ENCODE measurements around the gene DHRS11. TPM values are rescaled to one million over a fixed set of nuclear protein-coding genes. Genes with fewer than 3 reads are reported as not detected.

The DHRS11 gene
- total RNA-seq, 5 donors from 2014 or later (not counting 1 experiment from before 2014, with no cell fraction given) = 2.6 to 9.7 (median 6.3) TPM

DNA sequence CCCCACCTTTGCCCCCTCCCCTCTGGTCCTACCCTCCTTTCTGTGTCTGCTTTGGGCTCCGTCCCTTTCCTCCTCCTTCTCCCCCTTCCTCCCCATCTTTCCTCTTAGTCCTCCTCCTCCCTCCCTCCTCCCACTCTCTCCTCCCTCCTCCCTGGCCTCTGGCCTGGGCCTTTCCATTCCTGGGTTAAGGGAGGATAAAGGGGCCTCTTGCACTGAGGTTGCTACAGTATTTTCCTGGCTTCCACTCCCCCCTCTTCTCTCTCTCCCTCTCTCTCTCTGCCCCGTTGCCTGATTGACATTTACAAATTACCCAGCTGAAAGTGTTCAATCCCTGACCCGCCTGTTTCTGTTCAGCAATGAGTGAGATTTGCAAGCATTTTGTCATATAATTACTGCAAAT, 53.7 kb downstream of the DHRS11 start:
- H3K27me3 Mint-ChIP-seq = peaks cover 61 to 79% of the 10 kb centered on the region in 2 donors
- WGBS (ENCODE audit: insufficient coverage) = 83% methylated on average over 1 of the region's 3 CpGs
- H3K36me3 ChIP-seq (ENCODE audit: control insufficient read depth in 2 of 2, extremely low read depth in 1 of 2, insufficient read depth in 1 of 2, low read length in 1 of 2) = no peaks in the 10 kb centered on the region
- H3K4me3 Mint-ChIP-seq = no peak overlapping the region
- peaks cover 11 to 17% (median 16%) of the 10 kb centered on the region in 3 donors for H3K4me1 Mint-ChIP-seq
- CTCF ChIA-PET = no interaction called here
- DNase-seq (no peak), ATAC-seq (replicated peaks in 1 of 4) (no peak)
- H3K27me3 ChIP-seq (replicated peaks in 1 of 2; ENCODE audit: control insufficient read depth in 2 of 2, extremely low read depth in 1 of 2, insufficient read depth in 2 of 2, low read length in 1 of 2) = peaks cover 15 to 82% of the 10 kb centered on the region in 2 experiments
- H3K36me3 Mint-ChIP-seq = peaks cover 5% of the 10 kb centered on the region
- no peaks in the 10 kb centered on the region for H3K9me3 ChIP-seq
- no peaks in the 10 kb centered on the region for H3K9me3 Mint-ChIP-seq
- peaks cover 0 to 18% of the 10 kb centered on the region in 2 experiments for H3K4me1 ChIP-seq (ENCODE audit: control insufficient read depth in 1 of 2, extremely low read depth in 1 of 2, insufficient read depth in 2 of 2, low read length in 2 of 2)
- no peak overlapping the region for H3K4me3 ChIP-seq (ENCODE audit: control insufficient read depth in 1 of 2, extremely low read depth in 1 of 2, low read length in 1 of 2)
- no peak overlapping the region for H3K27ac ChIP-seq (ENCODE audit: low read length)
- H3K27ac Mint-ChIP-seq = no peak overlapping the region
- POLR2A ChIA-PET = no interaction called here

DNA sequence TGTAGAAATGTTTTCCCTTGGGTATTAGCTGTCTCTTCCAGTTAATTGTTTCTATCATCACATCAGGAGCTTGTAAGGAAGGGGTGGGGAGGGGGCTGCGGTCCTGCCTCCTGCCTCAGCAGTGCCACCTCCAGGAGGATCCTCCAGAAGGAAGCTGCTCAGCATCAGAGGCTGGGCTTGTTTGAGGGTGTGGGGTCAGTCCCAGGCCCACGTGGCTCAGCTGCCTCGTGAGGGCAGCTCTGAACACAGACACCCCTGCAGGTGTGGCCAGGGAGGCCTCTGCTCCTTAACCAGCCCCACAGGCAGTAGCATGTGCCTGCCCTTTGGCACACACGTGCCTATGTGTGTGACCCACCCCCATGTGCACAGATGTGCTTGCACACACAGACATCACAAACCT, 56.0 kb downstream of the DHRS11 start:
- no peak overlapping the region for H3K4me3 ChIP-seq (ENCODE audit: control insufficient read depth in 1 of 2, extremely low read depth in 1 of 2, low read length in 1 of 2)
- peaks cover 0 to 2% of the 10 kb centered on the region in 2 experiments for H3K4me1 ChIP-seq (ENCODE audit: control insufficient read depth in 1 of 2, extremely low read depth in 1 of 2, insufficient read depth in 2 of 2, low read length in 2 of 2)
- H3K27me3 ChIP-seq (replicated peaks in 1 of 2; ENCODE audit: control insufficient read depth in 2 of 2, extremely low read depth in 1 of 2, insufficient read depth in 2 of 2, low read length in 1 of 2) = peaks cover 14 to 67% of the 10 kb centered on the region in 2 experiments
- no peaks in the 10 kb centered on the region for H3K36me3 ChIP-seq (ENCODE audit: control insufficient read depth in 2 of 2, extremely low read depth in 1 of 2, insufficient read depth in 1 of 2, low read length in 1 of 2)
- ATAC-seq (replicated peaks in 1 of 4) (no peak), DNase-seq (no peak)
- Mint-ChIP-seq H3K4me3 (no peak overlapping the region), H3K27ac (no peak overlapping the region), H3K9me3 (no peaks in the 10 kb centered on the region), H3K27me3 (peaks cover 54 to 73% of the 10 kb centered on the region in 2 donors), H3K4me1 (peaks cover 3 to 8% (median 7%) of the 10 kb centered on the region in 3 donors), H3K36me3 (peaks cover 5% of the 10 kb centered on the region)
- no peak overlapping the region for H3K27ac ChIP-seq (ENCODE audit: low read length)
- 39% methylated on average over 2 of the region's 4 CpGs for WGBS (ENCODE audit: insufficient coverage)
- ChIA-PET CTCF (interaction anchor here in 1 of 2 donors (0.6 kb wide), 1 partner anchor 12 kb away, joined by 3 read pairs; no protein-coding TSS in a partner anchor), POLR2A (no interaction called here)
- no peaks in the 10 kb centered on the region for H3K9me3 ChIP-seq

DNA sequence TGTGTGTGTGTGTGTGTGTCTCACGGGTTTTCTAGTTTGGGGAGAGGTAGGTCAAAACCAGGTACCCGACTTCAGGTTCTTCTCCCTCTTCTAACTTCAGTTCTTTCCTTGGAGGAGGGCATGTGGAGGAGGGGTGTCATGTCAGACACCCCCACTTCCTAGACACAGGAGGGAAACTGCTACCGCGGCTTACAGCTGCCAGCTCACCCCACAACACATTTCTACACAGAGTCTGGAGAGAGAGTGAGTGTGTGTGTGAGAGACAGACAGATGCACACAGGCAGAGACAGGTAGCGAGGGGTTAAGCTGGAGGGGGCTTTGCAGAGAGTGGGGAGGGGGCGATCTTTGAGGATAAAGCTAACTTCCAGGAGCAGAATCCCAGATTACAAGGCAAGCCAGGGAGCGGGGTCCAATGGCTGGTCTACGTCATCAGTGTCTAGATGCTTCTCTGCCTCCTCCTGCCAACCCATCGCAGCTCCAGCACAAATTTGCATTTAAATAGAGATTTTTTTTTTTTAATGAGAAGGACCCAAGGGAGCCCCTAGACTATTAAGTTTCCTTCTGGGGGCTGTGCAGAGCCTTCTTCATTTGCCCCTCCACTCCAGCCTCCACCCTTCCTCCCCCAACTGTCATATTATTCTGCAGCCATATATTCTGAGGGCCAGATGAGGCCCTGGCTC, 58.6 kb downstream of the DHRS11 start:
- WGBS (ENCODE audit: insufficient coverage) = 36% methylated on average over 2 of the region's 9 CpGs
- peaks cover 5 to 56% of the 10 kb centered on the region in 2 experiments for H3K27me3 ChIP-seq (replicated peaks in 1 of 2; ENCODE audit: control insufficient read depth in 2 of 2, extremely low read depth in 1 of 2, insufficient read depth in 2 of 2, low read length in 1 of 2)
- no peak overlapping the region for H3K27ac ChIP-seq (ENCODE audit: low read length)
- H3K27me3 Mint-ChIP-seq = peaks cover 49 to 65% of the 10 kb centered on the region in 2 donors
- no peaks in the 10 kb centered on the region for H3K9me3 Mint-ChIP-seq
- H3K4me3 Mint-ChIP-seq = no peak overlapping the region
- CTCF ChIA-PET = no interaction called here
- no peaks in the 10 kb centered on the region for H3K4me1 Mint-ChIP-seq
- no peaks in the 10 kb centered on the region for H3K36me3 ChIP-seq (ENCODE audit: control insufficient read depth in 2 of 2, extremely low read depth in 1 of 2, insufficient read depth in 1 of 2, low read length in 1 of 2)
- POLR2A ChIA-PET = no interaction called here
- ATAC-seq (replicated peaks in 1 of 4) = no peak
- no peak overlapping the region for H3K4me3 ChIP-seq (ENCODE audit: control insufficient read depth in 1 of 2, extremely low read depth in 1 of 2, low read length in 1 of 2)
- H3K9me3 ChIP-seq = no peaks in the 10 kb centered on the region
- peaks cover 5% of the 10 kb centered on the region for H3K36me3 Mint-ChIP-seq
- no peak for DNase-seq
- H3K27ac Mint-ChIP-seq = no peak overlapping the region
- no peaks in the 10 kb centered on the region for H3K4me1 ChIP-seq (ENCODE audit: control insufficient read depth in 1 of 2, extremely low read depth in 1 of 2, insufficient read depth in 2 of 2, low read length in 2 of 2)

Other genes starting within 250 kb of the DHRS11 start
- under 1 TPM in 1 of 5 donors, not detected in 4; 0.66 TPM for gene TBC1D3H, start 203.4 kb upstream of the DHRS11 start, total RNA-seq
- 10 to 100 TPM; 44.2 to 54.6 (median 51.3) TPM for gene ZNHIT3, start 105.2 kb upstream of the DHRS11 start, total RNA-seq
- gene MYO19, start 57.0 kb upstream of the DHRS11 start, total RNA-seq = 10 to 100 TPM; 73.1 to 80.8 (median 79.4) TPM
- gene PIGW, start 56.9 kb upstream of the DHRS11 start, total RNA-seq = 1 to 10 TPM; 6.0 to 8.7 (median 6.5) TPM
- 100 to 1,000 TPM; 105 to 190 (median 111) TPM for gene GGNBP2, start 47.0 kb upstream of the DHRS11 start, total RNA-seq
- gene MRM1, start 9.7 kb downstream of the DHRS11 start, total RNA-seq = 10 to 100 TPM in 3 of 5 donors, 1 to 10 TPM in 2; 2.3 to 18.2 (median 15.4) TPM

All from T-cell (primary cell).